ENCODE data around the gene SH3RF3.
A peak's percentile ranks its signal among the peaks of the same experiment; 100 is the strongest.

Gene SH3RF3

DNA sequence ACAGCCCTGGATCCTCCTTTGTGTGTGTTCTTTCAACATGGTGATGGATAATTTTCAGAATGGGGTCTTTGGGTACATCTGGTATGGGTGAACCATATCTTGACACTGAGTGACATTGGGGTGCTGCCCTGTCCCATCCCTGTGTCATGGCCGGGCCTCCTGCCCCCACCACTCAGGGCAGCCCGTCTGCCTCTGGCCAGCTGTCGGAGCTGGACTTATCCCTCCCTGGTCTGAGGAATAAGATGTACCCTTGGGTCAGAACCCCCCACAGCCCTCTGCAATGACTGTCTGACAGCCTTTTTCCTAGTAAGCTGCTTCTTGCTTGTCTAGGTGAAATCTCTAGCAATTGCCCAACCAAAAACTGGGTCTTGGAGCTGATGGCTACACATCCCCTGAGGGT, 142.9 kb downstream of the SH3RF3 start:
- no peak for DNase-seq
- TF ChIP-seq GATA1 (IDR thresholded peaks at IDR 0.05; ENCODE audit: low read depth, low read length): no peak
- no peak for TF ChIP-seq POLR2A (IDR thresholded peaks at IDR 0.05; ENCODE audit: low read length)

- no peak for DNase-seq
- no peak for TF ChIP-seq GATA1 (IDR thresholded peaks at IDR 0.05; ENCODE audit: low read depth, low read length)
- no peak for TF ChIP-seq POLR2A (IDR thresholded peaks at IDR 0.05; ENCODE audit: low read length)
These were observed 143.5 kb downstream of the SH3RF3 start for GRCh38 chr2:109272461-109272860.

GRCh38 chr2:109275120-109276012, 146.4 kb downstream of the SH3RF3 start:
- peak in 1 of 2 experiments; percentile 37 for DNase-seq
- no peak for TF ChIP-seq POLR2A (IDR thresholded peaks at IDR 0.05; ENCODE audit: low read length)
- no peak for TF ChIP-seq GATA1 (IDR thresholded peaks at IDR 0.05; ENCODE audit: low read depth, low read length)

- TF ChIP-seq GATA1 (IDR thresholded peaks at IDR 0.05; ENCODE audit: low read depth, low read length) (no peak), POLR2A (IDR thresholded peaks at IDR 0.05; ENCODE audit: low read length) (no peak)
- no peak for DNase-seq
These were observed 148.4 kb downstream of the SH3RF3 start for GRCh38 chr2:109277406-109277805.

GRCh38 chr2:109279243-109279860, 150.3 kb downstream of the SH3RF3 start:
- TF ChIP-seq POLR2A (IDR thresholded peaks at IDR 0.05; ENCODE audit: low read length) (no peak), GATA1 (IDR thresholded peaks at IDR 0.05; ENCODE audit: low read depth, low read length) (no peak)

GRCh38 chr2:109280804-109281203, 151.8 kb downstream of the SH3RF3 start:
- no peak for DNase-seq
- TF ChIP-seq GATA1 (IDR thresholded peaks at IDR 0.05; ENCODE audit: low read depth, low read length) (no peak), POLR2A (IDR thresholded peaks at IDR 0.05; ENCODE audit: low read length) (no peak)

More at GRCh38 chr2:109279243-109279860, 150.3 kb downstream of the SH3RF3 start:
- peak in 1 of 2 experiments; percentile 40 for DNase-seq

DNA sequence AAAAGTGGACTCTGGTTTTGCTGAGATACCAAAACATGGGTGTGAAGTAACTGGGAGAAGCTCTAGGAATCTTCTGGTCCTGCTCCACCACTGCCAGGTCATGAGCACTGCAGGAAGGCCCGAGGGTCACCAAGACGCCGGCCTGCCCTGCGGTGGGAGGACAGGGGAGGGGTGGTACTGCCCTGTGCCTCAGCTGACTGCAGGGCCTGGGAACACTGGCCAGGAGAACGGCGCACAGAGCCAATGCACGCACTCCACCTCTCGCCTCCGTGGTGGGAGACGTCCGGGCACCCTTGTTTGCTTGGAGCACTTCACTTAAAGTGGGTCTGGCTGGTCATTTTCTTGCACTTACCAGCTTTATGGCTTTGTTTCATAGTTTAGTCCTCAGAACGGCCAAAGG, 153.4 kb downstream of the SH3RF3 start:
- no peak for DNase-seq
- TF ChIP-seq POLR2A (IDR thresholded peaks at IDR 0.05; ENCODE audit: low read length) (no peak), GATA1 (IDR thresholded peaks at IDR 0.05; ENCODE audit: low read depth, low read length) (no peak)

DNA sequence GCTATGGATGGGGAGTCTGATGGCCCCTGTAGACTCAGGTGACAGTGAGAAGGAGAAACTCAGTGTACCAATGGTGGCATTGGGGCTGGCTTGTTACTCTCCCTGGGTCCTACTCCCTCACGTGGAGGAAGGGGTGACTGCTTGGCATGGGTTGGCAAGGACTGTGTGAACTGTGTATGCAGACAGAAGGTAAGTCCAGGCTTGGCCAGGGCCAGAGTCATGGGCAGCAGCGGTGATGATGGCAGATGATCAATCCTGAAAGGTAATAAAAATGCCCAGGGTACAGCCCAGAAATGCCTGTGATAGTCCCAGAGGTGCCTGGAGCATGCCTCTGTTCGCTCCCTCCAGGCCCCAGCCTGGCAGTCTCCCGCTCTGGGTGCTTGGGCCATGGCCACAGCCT, 153.9 kb downstream of the SH3RF3 start:
- no peak for TF ChIP-seq POLR2A (IDR thresholded peaks at IDR 0.05; ENCODE audit: low read length)
- no peak for TF ChIP-seq GATA1 (IDR thresholded peaks at IDR 0.05; ENCODE audit: low read depth, low read length)
- DNase-seq: no peak

GRCh38 chr2:109284826-109285225, 155.8 kb downstream of the SH3RF3 start:
- TF ChIP-seq POLR2A (IDR thresholded peaks at IDR 0.05; ENCODE audit: low read length) (no peak), GATA1 (IDR thresholded peaks at IDR 0.05; ENCODE audit: low read depth, low read length) (no peak)
- no peak for DNase-seq

DNA sequence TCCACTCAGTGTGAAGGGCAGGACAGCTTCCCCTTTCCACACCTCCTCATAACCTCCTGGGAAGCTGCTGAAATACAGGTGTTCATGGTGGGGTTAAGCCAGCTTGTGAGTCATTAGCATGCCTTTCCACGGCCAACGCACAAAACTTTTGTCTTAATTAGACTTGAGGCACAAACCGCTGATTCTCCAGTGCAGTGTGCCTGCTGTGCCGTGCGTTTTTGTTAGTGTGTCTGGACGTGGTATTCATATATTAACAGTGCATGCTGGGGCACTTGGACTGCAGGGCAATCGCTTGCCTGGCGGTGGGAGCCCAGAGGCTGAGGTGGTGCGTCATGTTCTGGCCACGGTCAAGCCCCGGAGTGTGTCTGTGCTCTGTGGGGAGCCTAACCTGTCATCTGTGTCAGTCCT, 156.2 kb downstream of the SH3RF3 start:
- DNase-seq: no peak
- no peak for TF ChIP-seq POLR2A (IDR thresholded peaks at IDR 0.05; ENCODE audit: low read length)
- no peak for TF ChIP-seq GATA1 (IDR thresholded peaks at IDR 0.05; ENCODE audit: low read depth, low read length)

- no peak for TF ChIP-seq GATA1 (IDR thresholded peaks at IDR 0.05; ENCODE audit: low read depth, low read length)
- no peak for TF ChIP-seq POLR2A (IDR thresholded peaks at IDR 0.05; ENCODE audit: low read length)
- DNase-seq: no peak
These were observed 158.4 kb downstream of the SH3RF3 start for GRCh38 chr2:109287413-109287812.

- no peak for TF ChIP-seq GATA1 (IDR thresholded peaks at IDR 0.05; ENCODE audit: low read depth, low read length)
- TF ChIP-seq POLR2A (IDR thresholded peaks at IDR 0.05; ENCODE audit: low read length): no peak
- no peak for DNase-seq
These were observed 158.8 kb downstream of the SH3RF3 start for GRCh38 chr2:109287838-109288237.

- TF ChIP-seq POLR2A (IDR thresholded peaks at IDR 0.05; ENCODE audit: low read length): no peak
- no peak for TF ChIP-seq GATA1 (IDR thresholded peaks at IDR 0.05; ENCODE audit: low read depth, low read length)
- DNase-seq: no peak
These were observed 159.8 kb downstream of the SH3RF3 start for GRCh38 chr2:109288544-109289368.
